SK-N-SH treated with all-trans-retinoic acid at 6 μM for 48 hours (cell line): ENCODE measurements around the gene BCL6B.

Source experiments
- ATAC-seq: fragments of 200-7000 bp; cut with Tn5 transposase; 3 replicates; pipeline ENCODE4 v1.9.1; 2020; ENCODE audit warnings: mild to moderate bottlenecking, moderate library complexity
- ARNTL ChIP-seq: fragments of 450-650 bp; formaldehyde crosslinking; IDR thresholded peaks from 2 replicates; pipeline ENCODE4 v1.5.0; 2020; ENCODE audit warnings: low read depth, mild to moderate bottlenecking, moderate library complexity, borderline replicate concordance
- BACH2 ChIP-seq: fragments of 250-450 bp; sonication (Bioruptor Pico); IDR thresholded peaks from 2 replicates; pipeline ENCODE4 v1.9.0; 2021; ENCODE audit warnings: mild to moderate bottlenecking, borderline replicate concordance
- CSDC2 ChIP-seq: fragments of 250-450 bp; sonication (Bioruptor Pico); IDR thresholded peaks from 2 replicates; pipeline ENCODE4 v1.5.0; 2020; ENCODE audit warnings: mild to moderate bottlenecking, moderate library complexity
- ESRRG ChIP-seq: fragments of 250-450 bp; sonication (Bioruptor Pico); IDR thresholded peaks from 2 replicates; pipeline ENCODE4 v1.6.1; 2021; ENCODE audit warnings: mild to moderate bottlenecking
- GLIS3 ChIP-seq: fragments of 250-450 bp; sonication (Bioruptor Pico); IDR thresholded peaks from 2 replicates; pipeline ENCODE4 v1.5.0; 2020; ENCODE audit warnings: mild to moderate bottlenecking, moderate library complexity
- OSR1 ChIP-seq: fragments of 250-450 bp; sonication (Bioruptor Pico); IDR thresholded peaks from 2 replicates; pipeline ENCODE4 v1.8.0; 2022; ENCODE audit warnings: moderate library complexity, mild to moderate bottlenecking, inconsistent platforms
- PPARA ChIP-seq: fragments of 250-450 bp; sonication (Bioruptor Pico); IDR thresholded peaks from 2 replicates; pipeline ENCODE4 v1.5.0; 2020; ENCODE audit warnings: mild to moderate bottlenecking, borderline replicate concordance
- TCF4 ChIP-seq: fragments of 250-450 bp; sonication (Bioruptor Pico); IDR thresholded peaks from 2 replicates; pipeline ENCODE4 v1.8.0; 2021; ENCODE audit warnings: mild to moderate bottlenecking, moderate library complexity, borderline replicate concordance
- ZFP3 ChIP-seq: fragments of 250-450 bp; sonication (Bioruptor Pico); IDR thresholded peaks from 2 replicates; pipeline ENCODE4 v1.5.0; 2020; ENCODE audit warnings: mild to moderate bottlenecking, moderate library complexity
- ZFP30 ChIP-seq: fragments of 450-650 bp; formaldehyde crosslinking; IDR thresholded peaks from 2 replicates; pipeline ENCODE4 v1.5.0; 2022; ENCODE audit warnings: mild to moderate bottlenecking, moderate library complexity
- ZNF70 ChIP-seq: fragments of 450-650 bp; formaldehyde crosslinking; IDR thresholded peaks from 2 replicates; pipeline ENCODE4 v1.5.0; 2020; ENCODE audit warnings: mild to moderate bottlenecking, moderate library complexity
- TF ChIP-seq, protein P1 (sequence below): fragments of 250-450 bp; sonication (Bioruptor Pico); IDR thresholded peaks from 2 replicates; pipeline ENCODE4 v1.5.0; 2020; ENCODE audit warnings: mild to moderate bottlenecking, moderate library complexity
- TF ChIP-seq, protein P2 (sequence below): fragments of 250-450 bp; sonication (Bioruptor Pico); IDR thresholded peaks from 2 replicates; pipeline ENCODE4 v1.5.1; 2020; ENCODE audit warnings: low read depth, mild to moderate bottlenecking, moderate library complexity
- TF ChIP-seq, protein P3 (sequence below): fragments of 250-450 bp; sonication (Bioruptor Pico); IDR thresholded peaks from 2 replicates; pipeline ENCODE4 v1.5.1; 2021; ENCODE audit warnings: mild to moderate bottlenecking, moderate library complexity
- TF ChIP-seq, protein P4 (sequence below): fragments of 250-450 bp; sonication (Bioruptor Pico); IDR thresholded peaks from 2 replicates; pipeline ENCODE4 v1.8.0; 2020; ENCODE audit warnings: mild to moderate bottlenecking, moderate library complexity, borderline replicate concordance
- TF ChIP-seq, protein P5 (sequence below): fragments of 250-450 bp; sonication (Bioruptor Pico); IDR thresholded peaks from 2 replicates; pipeline ENCODE4 v1.8.0; 2021; ENCODE audit warnings: low read depth, mild to moderate bottlenecking, moderate library complexity, borderline replicate concordance

Gene BCL6B

DNA sequence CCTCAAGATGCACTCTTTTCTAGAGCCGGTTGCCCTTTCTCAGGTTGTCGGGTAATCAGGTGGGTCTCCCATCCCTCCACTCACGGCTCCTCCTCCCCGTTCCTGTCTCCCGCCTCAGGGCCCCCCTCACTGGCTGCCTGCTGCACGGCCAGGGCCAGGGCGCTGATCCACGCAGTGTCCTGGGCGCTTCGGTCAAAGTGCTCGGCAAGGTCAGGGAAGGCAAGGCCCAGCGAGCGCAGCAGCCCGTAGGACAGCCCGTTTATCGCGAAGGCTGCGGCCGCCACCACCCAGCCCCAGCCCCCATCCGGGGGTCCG, 20.3 kb downstream of the BCL6B start:
- peak; percentile 48 for ATAC-seq
- TF ChIP-seq ZFP3, result no peak
- no peak for TF ChIP-seq TCF4 (CRISPR knock-in tag)
- no peak for TF ChIP-seq GLIS3 (CRISPR knock-in tag)
- no peak for TF ChIP-seq BACH2
- TF ChIP-seq, protein P1, sequence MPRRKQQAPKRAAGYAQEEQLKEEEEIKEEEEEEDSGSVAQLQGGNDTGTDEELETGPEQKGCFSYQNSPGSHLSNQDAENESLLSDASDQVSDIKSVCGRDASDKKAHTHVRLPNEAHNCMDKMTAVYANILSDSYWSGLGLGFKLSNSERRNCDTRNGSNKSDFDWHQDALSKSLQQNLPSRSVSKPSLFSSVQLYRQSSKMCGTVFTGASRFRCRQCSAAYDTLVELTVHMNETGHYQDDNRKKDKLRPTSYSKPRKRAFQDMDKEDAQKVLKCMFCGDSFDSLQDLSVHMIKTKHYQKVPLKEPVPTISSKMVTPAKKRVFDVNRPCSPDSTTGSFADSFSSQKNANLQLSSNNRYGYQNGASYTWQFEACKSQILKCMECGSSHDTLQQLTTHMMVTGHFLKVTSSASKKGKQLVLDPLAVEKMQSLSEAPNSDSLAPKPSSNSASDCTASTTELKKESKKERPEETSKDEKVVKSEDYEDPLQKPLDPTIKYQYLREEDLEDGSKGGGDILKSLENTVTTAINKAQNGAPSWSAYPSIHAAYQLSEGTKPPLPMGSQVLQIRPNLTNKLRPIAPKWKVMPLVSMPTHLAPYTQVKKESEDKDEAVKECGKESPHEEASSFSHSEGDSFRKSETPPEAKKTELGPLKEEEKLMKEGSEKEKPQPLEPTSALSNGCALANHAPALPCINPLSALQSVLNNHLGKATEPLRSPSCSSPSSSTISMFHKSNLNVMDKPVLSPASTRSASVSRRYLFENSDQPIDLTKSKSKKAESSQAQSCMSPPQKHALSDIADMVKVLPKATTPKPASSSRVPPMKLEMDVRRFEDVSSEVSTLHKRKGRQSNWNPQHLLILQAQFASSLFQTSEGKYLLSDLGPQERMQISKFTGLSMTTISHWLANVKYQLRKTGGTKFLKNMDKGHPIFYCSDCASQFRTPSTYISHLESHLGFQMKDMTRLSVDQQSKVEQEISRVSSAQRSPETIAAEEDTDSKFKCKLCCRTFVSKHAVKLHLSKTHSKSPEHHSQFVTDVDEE (CRISPR knock-in tag), result no peak
- TF ChIP-seq CSDC2, result no peak
- TF ChIP-seq OSR1 (CRISPR knock-in tag), result no peak
- TF ChIP-seq, protein P2, sequence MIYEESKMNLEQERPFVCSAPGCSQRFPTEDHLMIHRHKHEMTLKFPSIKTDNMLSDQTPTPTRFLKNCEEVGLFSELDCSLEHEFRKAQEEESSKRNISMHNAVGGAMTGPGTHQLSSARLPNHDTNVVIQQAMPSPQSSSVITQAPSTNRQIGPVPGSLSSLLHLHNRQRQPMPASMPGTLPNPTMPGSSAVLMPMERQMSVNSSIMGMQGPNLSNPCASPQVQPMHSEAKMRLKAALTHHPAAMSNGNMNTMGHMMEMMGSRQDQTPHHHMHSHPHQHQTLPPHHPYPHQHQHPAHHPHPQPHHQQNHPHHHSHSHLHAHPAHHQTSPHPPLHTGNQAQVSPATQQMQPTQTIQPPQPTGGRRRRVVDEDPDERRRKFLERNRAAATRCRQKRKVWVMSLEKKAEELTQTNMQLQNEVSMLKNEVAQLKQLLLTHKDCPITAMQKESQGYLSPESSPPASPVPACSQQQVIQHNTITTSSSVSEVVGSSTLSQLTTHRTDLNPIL (CRISPR knock-in tag), result no peak
- TF ChIP-seq, all 23 proteins: peak for 0

DNA sequence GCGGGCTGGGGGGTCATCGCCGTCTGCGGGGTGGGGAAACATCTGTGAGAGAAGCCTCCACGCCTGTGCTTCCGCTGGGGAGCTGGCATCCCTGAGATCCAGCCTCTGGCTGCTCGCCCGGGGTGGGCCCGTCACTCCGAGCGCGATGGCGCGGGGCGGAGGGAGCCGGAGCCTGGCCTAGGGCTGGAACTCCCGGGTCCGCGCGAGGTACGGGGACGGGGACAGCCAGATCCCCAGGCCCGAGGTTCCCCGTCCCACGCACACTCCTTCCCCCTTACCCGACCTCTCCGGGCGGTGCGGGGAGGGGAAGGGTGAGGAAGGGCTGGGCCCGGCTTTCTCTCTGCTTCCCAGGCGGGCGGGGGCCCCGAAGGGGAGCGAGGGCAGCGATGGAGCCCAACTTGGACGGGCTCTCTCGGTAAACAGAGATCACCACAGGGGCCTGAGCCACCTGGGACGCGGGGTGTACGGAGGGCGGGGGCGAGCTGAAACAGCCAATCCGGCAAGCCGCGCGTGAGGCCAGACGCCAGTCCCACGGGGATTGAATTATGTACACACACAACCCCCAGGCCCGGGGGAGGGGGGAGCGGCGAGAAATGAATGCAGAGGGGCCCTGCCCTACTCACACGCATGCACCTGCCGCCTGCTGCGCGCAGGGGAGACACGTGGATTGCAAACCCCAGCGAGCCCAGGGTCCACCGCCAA, 20.8 kb downstream of the BCL6B start, which contains the start of gene SLC16A11:
Gene SLC16A11 (minus strand): TSS at position 596 of the 702 bp plus-strand sequence. CDS start 579 bp downstream, at position 17.
- TF ChIP-seq OSR1 (CRISPR knock-in tag) (no peak), CSDC2 (no peak), ESRRG (no peak), ZFP30 (no peak), TCF4 (CRISPR knock-in tag) (no peak), BACH2 (no peak), ZNF70 (CRISPR knock-in tag) (no peak), PPARA (CRISPR knock-in tag) (no peak), ARNTL (CRISPR knock-in tag) (no peak)
- TF ChIP-seq, protein P2 (CRISPR knock-in tag), result no peak
- TF ChIP-seq, protein P3, sequence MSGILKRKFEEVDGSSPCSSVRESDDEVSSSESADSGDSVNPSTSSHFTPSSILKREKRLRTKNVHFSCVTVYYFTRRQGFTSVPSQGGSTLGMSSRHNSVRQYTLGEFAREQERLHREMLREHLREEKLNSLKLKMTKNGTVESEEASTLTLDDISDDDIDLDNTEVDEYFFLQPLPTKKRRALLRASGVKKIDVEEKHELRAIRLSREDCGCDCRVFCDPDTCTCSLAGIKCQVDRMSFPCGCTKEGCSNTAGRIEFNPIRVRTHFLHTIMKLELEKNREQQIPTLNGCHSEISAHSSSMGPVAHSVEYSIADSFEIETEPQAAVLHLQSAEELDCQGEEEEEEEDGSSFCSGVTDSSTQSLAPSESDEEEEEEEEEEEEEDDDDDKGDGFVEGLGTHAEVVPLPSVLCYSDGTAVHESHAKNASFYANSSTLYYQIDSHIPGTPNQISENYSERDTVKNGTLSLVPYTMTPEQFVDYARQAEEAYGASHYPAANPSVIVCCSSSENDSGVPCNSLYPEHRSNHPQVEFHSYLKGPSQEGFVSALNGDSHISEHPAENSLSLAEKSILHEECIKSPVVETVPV (CRISPR knock-in tag), result no peak
- TF ChIP-seq, protein P1 (CRISPR knock-in tag), result no peak
- TF ChIP-seq, protein P4, sequence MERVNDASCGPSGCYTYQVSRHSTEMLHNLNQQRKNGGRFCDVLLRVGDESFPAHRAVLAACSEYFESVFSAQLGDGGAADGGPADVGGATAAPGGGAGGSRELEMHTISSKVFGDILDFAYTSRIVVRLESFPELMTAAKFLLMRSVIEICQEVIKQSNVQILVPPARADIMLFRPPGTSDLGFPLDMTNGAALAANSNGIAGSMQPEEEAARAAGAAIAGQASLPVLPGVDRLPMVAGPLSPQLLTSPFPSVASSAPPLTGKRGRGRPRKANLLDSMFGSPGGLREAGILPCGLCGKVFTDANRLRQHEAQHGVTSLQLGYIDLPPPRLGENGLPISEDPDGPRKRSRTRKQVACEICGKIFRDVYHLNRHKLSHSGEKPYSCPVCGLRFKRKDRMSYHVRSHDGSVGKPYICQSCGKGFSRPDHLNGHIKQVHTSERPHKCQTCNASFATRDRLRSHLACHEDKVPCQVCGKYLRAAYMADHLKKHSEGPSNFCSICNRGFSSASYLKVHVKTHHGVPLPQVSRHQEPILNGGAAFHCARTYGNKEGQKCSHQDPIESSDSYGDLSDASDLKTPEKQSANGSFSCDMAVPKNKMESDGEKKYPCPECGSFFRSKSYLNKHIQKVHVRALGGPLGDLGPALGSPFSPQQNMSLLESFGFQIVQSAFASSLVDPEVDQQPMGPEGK (CRISPR knock-in tag), result no peak
- TF ChIP-seq, all 23 proteins: peak for 0
- peak; percentile 64 for ATAC-seq

DNA sequence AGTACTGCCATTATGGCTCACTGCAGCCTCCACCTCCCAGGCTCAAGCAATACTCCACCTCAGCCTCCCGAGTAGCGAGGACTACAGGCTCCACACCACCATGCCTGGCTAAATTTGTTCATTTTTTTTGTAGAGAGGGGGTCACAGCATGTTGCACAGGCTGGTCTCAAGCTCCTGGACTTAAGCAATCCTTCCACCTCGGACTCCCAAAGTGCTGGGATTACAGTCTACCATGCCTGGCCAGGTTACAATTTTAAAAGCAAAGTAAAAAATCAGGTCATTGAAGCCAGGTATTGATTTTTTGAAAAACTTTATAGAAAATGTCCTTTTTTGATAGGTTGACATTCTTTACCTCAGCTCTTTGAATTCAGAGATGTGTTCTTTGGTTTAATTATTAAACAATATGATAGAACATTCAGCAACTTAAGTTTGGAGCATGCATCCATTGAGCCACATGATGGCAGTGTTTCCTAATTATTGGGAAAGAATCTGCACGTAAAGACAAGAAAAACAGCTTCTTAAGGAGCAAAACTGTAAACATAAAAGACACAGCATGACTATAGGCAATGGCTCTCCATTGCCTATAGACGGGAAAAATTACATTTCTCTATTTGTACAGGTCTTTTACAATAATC, 22.8 kb downstream of the BCL6B start:
- TF ChIP-seq, protein P5, sequence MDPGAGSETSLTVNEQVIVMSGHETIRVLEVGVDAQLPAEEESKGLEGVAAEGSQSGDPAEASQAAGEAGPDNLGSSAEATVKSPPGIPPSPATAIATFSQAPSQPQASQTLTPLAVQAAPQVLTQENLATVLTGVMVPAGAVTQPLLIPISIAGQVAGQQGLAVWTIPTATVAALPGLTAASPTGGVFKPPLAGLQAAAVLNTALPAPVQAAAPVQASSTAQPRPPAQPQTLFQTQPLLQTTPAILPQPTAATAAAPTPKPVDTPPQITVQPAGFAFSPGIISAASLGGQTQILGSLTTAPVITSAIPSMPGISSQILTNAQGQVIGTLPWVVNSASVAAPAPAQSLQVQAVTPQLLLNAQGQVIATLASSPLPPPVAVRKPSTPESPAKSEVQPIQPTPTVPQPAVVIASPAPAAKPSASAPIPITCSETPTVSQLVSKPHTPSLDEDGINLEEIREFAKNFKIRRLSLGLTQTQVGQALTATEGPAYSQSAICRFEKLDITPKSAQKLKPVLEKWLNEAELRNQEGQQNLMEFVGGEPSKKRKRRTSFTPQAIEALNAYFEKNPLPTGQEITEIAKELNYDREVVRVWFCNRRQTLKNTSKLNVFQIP, result no peak
- TF ChIP-seq, protein P2 (CRISPR knock-in tag), result no peak
- TF ChIP-seq OSR1 (CRISPR knock-in tag), result no peak
- ATAC-seq, result peak; percentile 75
